Keratinocyte (primary cell): Measurements from ENCODE around the gene TTYH1. TPM values are rescaled to one million over a fixed set of nuclear protein-coding genes. Genes with fewer than 3 reads are reported as not detected.

Experiments
- DNase-seq: peaks from one replicate; pipeline ENCODE4 v3.0.0-alpha.2; 2011; ENCODE audit warnings: low read depth, missing footprints, low spot score
- FAIRE-seq: peaks from 2 replicates; lab custom pipeline; 2011; peaks lifted over from hg19 to GRCh38; lab: Jason Lieb, UNC
- H2AFZ ChIP-seq: 2 replicates; pipeline ENCODE4 v1.6.0; 2012; ENCODE audit warnings: low read length, control low read depth, inconsistent platforms; ENCODE audit not compliant: control insufficient read depth
- H3K27ac ChIP-seq: 2 replicates; pipeline ENCODE4 v1.5.1; 2011; ENCODE audit warnings: low read length; ENCODE audit not compliant: control insufficient read depth, insufficient read depth
- H3K27me3 ChIP-seq: 3 replicates; pipeline ENCODE4 v1.6.0; 2011; ENCODE audit warnings: low read length; ENCODE audit not compliant: control insufficient read depth, insufficient read depth; ENCODE audit errors: extremely low read depth
- H3K36me3 ChIP-seq, 2 experiments: 2 replicates in 1 of 2; 3 replicates in 1 of 2; pipeline ENCODE4 v1.5.1; 2011; ENCODE audit warnings: low read length in 2 of 2, mild to moderate bottlenecking in 1 of 2; ENCODE audit not compliant: control insufficient read depth in 2 of 2, insufficient read depth in 2 of 2; ENCODE audit errors: extremely low read depth in 1 of 2
- H3K4me1 ChIP-seq: 3 replicates; pipeline ENCODE4 v1.5.1; 2011; ENCODE audit warnings: low read length; ENCODE audit not compliant: control insufficient read depth, insufficient read depth; ENCODE audit errors: extremely low read depth
- H3K4me2 ChIP-seq: 3 replicates; pipeline ENCODE4 v1.6.0; 2011; ENCODE audit warnings: low read depth, low read length; ENCODE audit not compliant: control insufficient read depth, insufficient read depth; ENCODE audit errors: extremely low read depth
- H3K4me3 ChIP-seq, 3 experiments: fragments of 200-600 bp in 1 of 3; sonication (generic) in 1 of 3; 2 replicates in 2 of 3; 3 replicates in 1 of 3; pipeline ENCODE4 v1.5.1; 2011 to 2016; ENCODE audit warnings: low read length in 3 of 3, mild to moderate bottlenecking in 3 of 3, control low read depth in 2 of 3, inconsistent platforms in 1 of 3, low read depth in 1 of 3, mixed read lengths in 1 of 3, mixed run types in 1 of 3, moderate library complexity in 1 of 3; ENCODE audit not compliant: control insufficient read depth in 2 of 3, insufficient read depth in 2 of 3; ENCODE audit errors: extremely low read depth in 1 of 3
- H3K79me2 ChIP-seq: 2 replicates; pipeline ENCODE4 v1.6.0; 2012; ENCODE audit warnings: low read length; ENCODE audit not compliant: control insufficient read depth, insufficient read depth
- H3K9ac ChIP-seq: 3 replicates; pipeline ENCODE4 v1.6.0; 2011; ENCODE audit warnings: low read length; ENCODE audit not compliant: control insufficient read depth, insufficient read depth; ENCODE audit errors: extremely low read depth
- H3K9me1 ChIP-seq: 3 replicates; pipeline ENCODE4 v1.6.0; 2011; ENCODE audit warnings: low read length; ENCODE audit not compliant: control insufficient read depth, insufficient read depth; ENCODE audit errors: extremely low read depth
- H3K9me3 ChIP-seq: 2 replicates; pipeline ENCODE4 v1.5.1; 2012; ENCODE audit warnings: low read depth, low read length; ENCODE audit not compliant: control insufficient read depth
- H4K20me1 ChIP-seq: 3 replicates; pipeline ENCODE4 v1.6.0; 2011; ENCODE audit warnings: low read length; ENCODE audit not compliant: control insufficient read depth, insufficient read depth; ENCODE audit errors: extremely low read depth
- EZH2 ChIP-seq: IDR thresholded peaks from one replicate; pipeline ENCODE4 v1.6.1; 2012; ENCODE audit warnings: inconsistent platforms, mild to moderate bottlenecking, low read length, moderate library complexity
- dilution Hi-C: fragments of 300-500 bp; cut with MboI; formaldehyde crosslinking; loops from one replicate; pipeline ENCODE4 v1.7.0; 2020; ENCODE audit warnings: low sequenced_read_pairs; ENCODE audit not compliant: extremely low pct_ligation_motif_present
- polyA plus RNA-seq, 5 experiments: library from polyadenylated mRNA; depleted of rRNA in 3 of 5; stranded (reverse) in 3 of 5; stranded (forward) in 1 of 5; unstranded in 1 of 5; fragments of >200 nt; gene quantifications; 1 replicate in 1 of 5; 2 replicates in 3 of 5; 3 replicates in 1 of 5; pipeline versions ENCODE4 v1.2.1 to v1.2.3, GENCODE V29; 2011 to 2012; ENCODE audit warnings: missing spikeins in 2 of 5, low read depth in 1 of 5, low replicate concordance in 1 of 5
- TF ChIP-seq, protein P1 (sequence below), 3 experiments: IDR thresholded peaks in 1 of 3; conservative IDR thresholded peaks in 1 of 3; optimal IDR thresholded peaks in 1 of 3; 2 replicates in 2 of 3; 3 replicates in 1 of 3; pipeline versions ENCODE3 to v1.5.1; 2011; ENCODE audit warnings: low read length in 3 of 3, mild to moderate bottlenecking in 3 of 3, moderate library complexity in 2 of 3, control low read depth in 1 of 3, inconsistent platforms in 1 of 3; ENCODE audit not compliant: insufficient read depth in 2 of 3; ENCODE audit errors: extremely low read depth in 1 of 3

The TTYH1 gene
- polyA plus RNA-seq, 1 donor (not counting 4 experiments of a cell fraction or from before 2014, with no cell fraction given): 0.13 TPM

DNA sequence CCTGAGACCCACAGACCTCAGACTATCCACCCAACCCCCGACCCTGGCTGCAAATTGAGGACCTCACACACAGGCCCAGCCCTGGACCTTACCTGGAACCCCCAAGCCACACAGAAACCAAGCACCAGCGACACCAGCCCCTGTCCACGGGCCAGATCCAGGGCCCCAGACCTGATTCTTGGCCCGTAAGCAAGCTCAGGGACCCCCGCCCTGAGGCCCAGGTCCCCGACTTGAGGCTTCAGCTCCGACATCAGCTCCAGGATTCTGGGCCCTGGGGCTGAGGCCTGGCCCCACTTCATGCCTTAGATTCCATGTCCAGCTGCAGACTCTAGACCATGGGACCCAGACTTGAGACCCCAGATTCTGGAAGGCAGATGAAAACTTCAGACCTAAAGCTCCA is 6.3 kb downstream of the TTYH1 start:
- Histone ChIP-seq H2AFZ (no peak overlapping the region), H3K4me2 (no peak overlapping the region), H3K4me1 (no peaks in the 10 kb centered on the region), H3K9me1 (no peaks in the 10 kb centered on the region), H4K20me1 (no peaks in the 10 kb centered on the region), H3K4me3 (no peak overlapping the region), H3K36me3 (no peaks in the 10 kb centered on the region), H3K27ac (no peak overlapping the region), H3K27me3 (peaks cover 36% of the 10 kb centered on the region), H3K9me3 (no peaks in the 10 kb centered on the region), H3K9ac (no peak overlapping the region), H3K79me2 (no peaks in the 10 kb centered on the region)
- dilution Hi-C loops: no loop called here
- no peak for TF ChIP-seq EZH2
- TF ChIP-seq, protein P1, sequence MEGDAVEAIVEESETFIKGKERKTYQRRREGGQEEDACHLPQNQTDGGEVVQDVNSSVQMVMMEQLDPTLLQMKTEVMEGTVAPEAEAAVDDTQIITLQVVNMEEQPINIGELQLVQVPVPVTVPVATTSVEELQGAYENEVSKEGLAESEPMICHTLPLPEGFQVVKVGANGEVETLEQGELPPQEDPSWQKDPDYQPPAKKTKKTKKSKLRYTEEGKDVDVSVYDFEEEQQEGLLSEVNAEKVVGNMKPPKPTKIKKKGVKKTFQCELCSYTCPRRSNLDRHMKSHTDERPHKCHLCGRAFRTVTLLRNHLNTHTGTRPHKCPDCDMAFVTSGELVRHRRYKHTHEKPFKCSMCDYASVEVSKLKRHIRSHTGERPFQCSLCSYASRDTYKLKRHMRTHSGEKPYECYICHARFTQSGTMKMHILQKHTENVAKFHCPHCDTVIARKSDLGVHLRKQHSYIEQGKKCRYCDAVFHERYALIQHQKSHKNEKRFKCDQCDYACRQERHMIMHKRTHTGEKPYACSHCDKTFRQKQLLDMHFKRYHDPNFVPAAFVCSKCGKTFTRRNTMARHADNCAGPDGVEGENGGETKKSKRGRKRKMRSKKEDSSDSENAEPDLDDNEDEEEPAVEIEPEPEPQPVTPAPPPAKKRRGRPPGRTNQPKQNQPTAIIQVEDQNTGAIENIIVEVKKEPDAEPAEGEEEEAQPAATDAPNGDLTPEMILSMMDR (optimal IDR thresholded peaks at IDR 0.05 in 1 of 3, IDR thresholded peaks at IDR 0.05 in 1 of 3, conservative IDR thresholded peaks at IDR 0.05 in 1 of 3; ENCODE audit: extremely low read depth in 1 of 3, insufficient read depth in 2 of 3, low read length in 3 of 3): no peak
- no peak for FAIRE-seq
- no peak for DNase-seq

DNA sequence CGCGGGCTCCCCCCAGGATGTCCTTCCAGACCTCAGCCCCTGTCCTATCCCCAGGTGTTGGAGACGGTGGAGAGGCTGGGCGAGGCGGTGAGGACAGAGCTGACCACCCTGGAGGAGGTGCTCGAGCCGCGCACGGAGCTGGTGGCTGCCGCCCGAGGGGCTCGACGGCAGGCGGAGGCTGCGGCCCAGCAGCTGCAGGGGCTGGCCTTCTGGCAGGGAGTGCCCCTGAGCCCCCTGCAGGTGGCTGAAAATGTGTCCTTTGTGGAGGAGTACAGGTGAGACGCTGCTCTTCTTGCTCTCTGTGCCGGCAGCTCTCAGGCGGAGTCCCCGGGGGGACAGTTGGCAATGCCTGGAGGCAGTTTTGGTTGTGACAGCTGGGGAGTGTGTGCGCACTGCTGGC is 6.9 kb downstream of the TTYH1 start:
- H3K36me3 ChIP-seq: no peaks in the 10 kb centered on the region
- no peaks in the 10 kb centered on the region for H3K79me2 ChIP-seq
- TF ChIP-seq EZH2: no peak
- TF ChIP-seq, protein P1 (optimal IDR thresholded peaks at IDR 0.05 in 1 of 3, IDR thresholded peaks at IDR 0.05 in 1 of 3, conservative IDR thresholded peaks at IDR 0.05 in 1 of 3; ENCODE audit: extremely low read depth in 1 of 3, insufficient read depth in 2 of 3, low read length in 3 of 3): no peak
- no peaks in the 10 kb centered on the region for H3K9me3 ChIP-seq
- no peak overlapping the region for H2AFZ ChIP-seq
- H3K27me3 ChIP-seq: peaks cover 30% of the 10 kb centered on the region
- H3K9ac ChIP-seq: no peak overlapping the region
- FAIRE-seq (no peak), DNase-seq (no peak)
- no peak overlapping the region for H3K27ac ChIP-seq
- H4K20me1 ChIP-seq: no peaks in the 10 kb centered on the region
- no peak overlapping the region for H3K4me3 ChIP-seq
- dilution Hi-C loops: no loop called here
- no peak overlapping the region for H3K4me2 ChIP-seq
- H3K9me1 ChIP-seq: no peaks in the 10 kb centered on the region
- H3K4me1 ChIP-seq: no peaks in the 10 kb centered on the region
